Ectodermal cell (in vitro differentiated cells): ENCODE data around the gene PEX5L.

Experiments
- H3K27ac ChIP-seq: 2 replicates; pipeline ENCODE4 v1.7.0; 2013; ENCODE audit warnings: mild to moderate bottlenecking, low read depth, low read length; ENCODE audit not compliant: insufficient read depth, poor library complexity, severe bottlenecking
- H3K27me3 ChIP-seq: 2 replicates; pipeline ENCODE4 v1.7.0; 2013; ENCODE audit warnings: mild to moderate bottlenecking, low read length; ENCODE audit not compliant: insufficient read depth, control insufficient read depth, poor library complexity, severe bottlenecking
- H3K36me3 ChIP-seq: one replicate; pipeline ENCODE4 v1.7.0; 2013; ENCODE audit warnings: low read length; ENCODE audit not compliant: control insufficient read depth, insufficient read depth
- H3K4me1 ChIP-seq: one replicate; pipeline ENCODE4 v1.7.0; 2013; ENCODE audit warnings: low read length; ENCODE audit not compliant: control insufficient read depth, insufficient read depth
- H3K4me3 ChIP-seq: 2 replicates; pipeline ENCODE4 v1.7.0; 2013; ENCODE audit warnings: low read depth, low read length, control low read depth; ENCODE audit not compliant: insufficient read depth
- H3K9me3 ChIP-seq: 2 replicates; pipeline ENCODE4 v1.7.0; 2013; ENCODE audit warnings: mild to moderate bottlenecking, low read length, moderate library complexity; ENCODE audit not compliant: control insufficient read depth
- WGBS, 2 experiments: methylation state at CpG; one replicate each; pipeline ENCODE4 v1.1.7; 2013; ENCODE audit warnings: missing lambda C conversion rate in 2 of 2; 5-methylcytosine and 5-hydroxymethylcytosine counted together

The PEX5L gene

DNA sequence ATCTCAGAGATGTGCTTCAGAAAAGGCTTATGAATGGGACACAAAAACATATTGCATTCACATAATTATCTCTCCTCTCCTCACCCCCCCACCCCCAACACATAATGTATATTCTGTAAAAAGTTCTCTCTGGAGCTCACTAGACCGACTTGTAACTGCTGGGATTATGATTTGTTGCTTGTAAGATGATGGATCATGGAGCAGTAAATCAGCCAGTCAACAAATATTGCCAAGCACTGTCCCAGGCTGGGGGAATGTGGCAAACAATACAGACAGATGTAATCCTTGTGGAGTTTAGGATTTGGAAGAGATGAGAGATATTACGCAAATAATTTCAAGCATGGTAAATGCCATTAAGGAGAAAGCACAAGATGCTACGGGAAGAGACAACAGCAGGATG lies 114.8 kb downstream of the PEX5L start:
- H3K27me3 ChIP-seq: no peaks in the 10 kb centered on the region
- H3K9me3 ChIP-seq: no peaks in the 10 kb centered on the region
- WGBS, 2 experiments: 90 to 96% methylated on average over 3 of the region's 3 CpGs
- no peaks in the 10 kb centered on the region for H3K36me3 ChIP-seq
- no peaks in the 10 kb centered on the region for H3K4me1 ChIP-seq
- no peak overlapping the region for H3K27ac ChIP-seq
- no peak overlapping the region for H3K4me3 ChIP-seq

DNA sequence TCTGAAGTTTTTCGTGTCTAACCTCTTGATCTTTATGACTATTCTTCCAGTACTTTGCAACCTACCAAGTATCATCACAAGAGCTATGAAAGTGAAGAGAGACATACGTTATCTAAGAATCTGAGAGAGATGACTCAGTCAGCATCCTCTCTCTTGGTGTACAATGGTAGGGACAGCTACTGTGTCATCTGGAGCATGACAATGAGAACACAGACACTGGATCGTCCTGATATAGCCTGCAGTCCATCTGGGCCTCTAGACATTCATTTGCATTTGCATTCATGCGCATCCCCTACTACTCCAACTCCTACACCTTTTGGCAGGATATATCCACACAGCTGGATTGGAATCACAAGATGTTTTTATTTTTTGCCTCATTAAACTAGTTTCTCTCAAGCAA lies 115.2 kb downstream of the PEX5L start:
- H3K4me3 ChIP-seq: no peak overlapping the region
- no peaks in the 10 kb centered on the region for H3K36me3 ChIP-seq
- WGBS, 2 experiments: 81 to 85% methylated on average over 4 of the region's 4 CpGs
- H3K9me3 ChIP-seq: no peaks in the 10 kb centered on the region
- no peak overlapping the region for H3K27ac ChIP-seq
- H3K4me1 ChIP-seq: no peaks in the 10 kb centered on the region
- no peaks in the 10 kb centered on the region for H3K27me3 ChIP-seq

GRCh38 chr3:179907784-179908482 lies 128.8 kb downstream of the PEX5L start:
- no peak overlapping the region for H3K4me3 ChIP-seq

DNA sequence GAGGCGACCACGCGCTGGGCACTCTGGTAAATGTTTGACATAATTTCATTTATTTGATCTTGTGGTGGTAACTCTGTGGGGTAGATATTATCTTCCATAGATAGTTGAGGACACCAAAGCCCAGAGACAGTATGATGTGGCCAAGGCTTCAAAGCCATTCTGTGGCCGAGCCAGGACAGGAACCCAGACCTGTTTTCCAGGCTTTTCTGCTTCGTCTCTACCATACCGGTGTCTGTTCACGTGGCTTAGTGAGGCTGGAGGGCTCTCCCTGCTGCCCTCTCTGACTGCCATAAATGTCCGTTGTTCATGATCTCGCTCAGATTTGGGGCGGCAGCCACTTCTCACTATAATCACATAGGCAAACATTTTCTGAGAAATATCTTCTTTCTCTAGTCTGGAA lies 134.7 kb downstream of the PEX5L start:
- Histone ChIP-seq H3K4me1 (no peaks in the 10 kb centered on the region), H3K27me3 (no peaks in the 10 kb centered on the region), H3K36me3 (no peaks in the 10 kb centered on the region), H3K27ac (no peak overlapping the region), H3K9me3 (no peaks in the 10 kb centered on the region), H3K4me3 (no peak overlapping the region)
- WGBS, 2 experiments: 89% methylated on average over 10 of the region's 10 CpGs

More at GRCh38 chr3:179907784-179908482, 128.8 kb downstream of the PEX5L start:
- H3K9me3 ChIP-seq: no peaks in the 10 kb centered on the region
- 86 to 91% methylated on average over 4 of the region's 4 CpGs for WGBS, 2 experiments
- H3K27ac ChIP-seq: no peak overlapping the region
- H3K4me1 ChIP-seq: no peaks in the 10 kb centered on the region
- no peaks in the 10 kb centered on the region for H3K27me3 ChIP-seq
- no peaks in the 10 kb centered on the region for H3K36me3 ChIP-seq

- H3K27ac ChIP-seq: no peak overlapping the region
- WGBS, 2 experiments: 24% methylated on average over 2 of the region's 2 CpGs; no CpG with 5 or more reads in 1 of the 2 experiments
- no peak overlapping the region for H3K4me3 ChIP-seq
- no peaks in the 10 kb centered on the region for H3K36me3 ChIP-seq
- no peaks in the 10 kb centered on the region for H3K9me3 ChIP-seq
- H3K27me3 ChIP-seq: no peaks in the 10 kb centered on the region
- no peaks in the 10 kb centered on the region for H3K4me1 ChIP-seq
Observed at GRCh38 chr3:179898024-179898423, 138.7 kb downstream of the PEX5L start.

DNA sequence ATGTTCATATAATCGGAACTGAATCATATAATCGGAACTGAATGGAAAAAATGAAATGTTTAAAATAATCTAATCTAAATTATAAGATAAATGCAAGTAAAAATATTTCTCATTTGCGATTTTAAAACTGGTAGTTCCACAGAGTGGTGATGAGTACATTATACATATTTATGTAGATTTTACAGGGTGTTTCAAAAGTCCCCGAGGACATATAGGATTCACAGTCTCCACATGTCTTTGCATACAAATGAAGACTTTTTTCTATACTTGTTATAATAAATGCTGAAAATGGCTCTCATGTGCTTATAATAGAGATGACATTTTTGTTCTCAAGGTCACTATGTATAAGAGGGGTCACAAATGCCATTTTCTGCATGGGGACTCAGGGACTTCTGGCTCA lies 139.5 kb downstream of the PEX5L start:
- 94% methylated on average over 2 of the region's 4 CpGs; no CpG with 5 or more reads in 1 of the 2 experiments for WGBS, 2 experiments
- Histone ChIP-seq H3K36me3 (no peaks in the 10 kb centered on the region), H3K27me3 (no peaks in the 10 kb centered on the region), H3K9me3 (no peaks in the 10 kb centered on the region), H3K27ac (no peak overlapping the region), H3K4me1 (no peaks in the 10 kb centered on the region), H3K4me3 (no peak overlapping the region)

GRCh38 chr3:179896507-179896906 lies 140.2 kb downstream of the PEX5L start:
- Histone ChIP-seq H3K27me3 (no peaks in the 10 kb centered on the region), H3K9me3 (no peaks in the 10 kb centered on the region), H3K27ac (no peak overlapping the region), H3K4me1 (no peaks in the 10 kb centered on the region), H3K36me3 (no peaks in the 10 kb centered on the region), H3K4me3 (no peak overlapping the region)
- 92 to 94% methylated on average over 2 of the region's 2 CpGs for WGBS, 2 experiments

- H3K4me3 ChIP-seq: no peak overlapping the region
- no peaks in the 10 kb centered on the region for H3K9me3 ChIP-seq
- H3K27me3 ChIP-seq: no peaks in the 10 kb centered on the region
- no peaks in the 10 kb centered on the region for H3K4me1 ChIP-seq
- H3K36me3 ChIP-seq: no peaks in the 10 kb centered on the region
- no peak overlapping the region for H3K27ac ChIP-seq
Observed at GRCh38 chr3:179895330-179895729, 141.4 kb downstream of the PEX5L start.

GRCh38 chr3:179887295-179887943 lies 149.3 kb downstream of the PEX5L start:
- Histone ChIP-seq H3K9me3 (no peaks in the 10 kb centered on the region), H3K4me3 (no peak overlapping the region), H3K4me1 (peaks cover 24% of the 10 kb centered on the region), H3K36me3 (no peaks in the 10 kb centered on the region), H3K27me3 (no peaks in the 10 kb centered on the region), H3K27ac (no peak overlapping the region)
- WGBS, 2 experiments: 2 to 30% methylated on average over 2 to 4 of the region's 4 CpGs

- WGBS, 2 experiments: 96% methylated on average over 2 of the region's 2 CpGs; no CpG with 5 or more reads in 1 of the 2 experiments
- Histone ChIP-seq H3K4me1 (peaks cover 30% of the 10 kb centered on the region), H3K27ac (no peak overlapping the region), H3K4me3 (no peak overlapping the region), H3K36me3 (no peaks in the 10 kb centered on the region), H3K27me3 (no peaks in the 10 kb centered on the region), H3K9me3 (no peaks in the 10 kb centered on the region)
Observed at GRCh38 chr3:179885950-179886349, 150.8 kb downstream of the PEX5L start.
